HG02610 (cell line): Measurements from ENCODE around the gene BEND6.
"Not testable (repeated sequence)": the region's sequence is repeated elsewhere in the genome, so short reads cannot be mapped to it uniquely, and the experiment has no call there.

Source experiments
- ATAC-seq: cut with Tn5 transposase; IDR thresholded peaks from one replicate; pipeline ENCODE4 v1.9.1; 2021; ENCODE audit warnings: mild to moderate bottlenecking, moderate library complexity; ENCODE audit not compliant: unreplicated experiment

The BEND6 gene

DNA sequence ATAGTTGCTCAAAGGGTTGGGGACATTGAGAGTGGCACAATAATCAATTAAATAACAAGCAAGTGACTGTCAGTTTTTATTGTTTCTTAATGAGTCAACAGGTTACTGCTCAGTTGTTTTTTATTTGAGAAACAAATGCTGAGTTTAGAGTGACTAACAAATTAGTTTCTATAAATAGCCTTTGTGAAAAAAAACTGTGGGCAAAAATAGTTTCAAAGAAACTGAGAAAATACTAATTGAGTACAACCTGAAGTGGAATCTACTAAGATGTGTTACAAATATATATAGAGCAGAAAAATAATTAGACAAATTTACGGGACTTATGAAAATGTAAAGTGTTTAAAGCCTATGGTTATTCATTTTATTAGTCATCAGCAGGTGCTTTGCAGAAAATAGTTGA is 22.3 kb downstream of the BEND6 start:
- no peak for ATAC-seq

DNA sequence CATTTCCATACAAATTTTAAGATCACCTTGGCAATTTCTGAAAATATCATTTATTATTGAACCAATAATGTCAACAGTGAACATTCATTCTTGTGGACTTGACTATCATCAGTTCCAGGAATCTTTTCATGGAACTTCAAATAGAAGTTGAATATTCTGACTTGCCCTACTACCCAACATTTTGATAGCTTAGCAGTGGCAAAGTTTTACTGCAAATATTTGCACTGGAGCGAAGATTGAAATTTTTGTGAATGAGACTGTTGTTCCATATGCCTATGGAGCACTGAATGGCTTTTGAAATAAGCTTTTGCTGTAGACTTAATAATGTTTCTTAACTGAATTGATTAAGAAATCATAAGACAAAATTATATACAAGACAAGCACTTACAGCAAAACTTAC is 23.6 kb downstream of the BEND6 start:
- no peak for ATAC-seq

DNA sequence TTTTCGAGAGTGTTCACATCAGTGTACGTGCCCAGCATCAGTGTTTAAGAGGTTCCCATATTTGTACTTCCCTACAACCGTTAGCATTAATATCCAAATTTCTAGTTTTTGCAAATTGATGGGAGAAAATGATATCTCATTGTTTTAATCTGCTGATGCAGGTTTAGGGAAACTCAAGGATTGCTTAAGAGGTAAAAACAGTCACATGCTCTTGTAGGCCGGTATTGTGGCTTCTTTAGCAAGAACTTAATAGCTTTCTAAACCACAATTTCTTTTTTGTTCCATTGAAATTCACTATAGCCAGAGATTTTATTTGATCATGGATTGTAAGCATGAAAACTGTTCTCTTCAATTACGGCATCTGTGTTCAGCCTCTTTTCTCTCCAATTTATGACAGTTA is 29.5 kb downstream of the BEND6 start:
- ATAC-seq: no peak

DNA sequence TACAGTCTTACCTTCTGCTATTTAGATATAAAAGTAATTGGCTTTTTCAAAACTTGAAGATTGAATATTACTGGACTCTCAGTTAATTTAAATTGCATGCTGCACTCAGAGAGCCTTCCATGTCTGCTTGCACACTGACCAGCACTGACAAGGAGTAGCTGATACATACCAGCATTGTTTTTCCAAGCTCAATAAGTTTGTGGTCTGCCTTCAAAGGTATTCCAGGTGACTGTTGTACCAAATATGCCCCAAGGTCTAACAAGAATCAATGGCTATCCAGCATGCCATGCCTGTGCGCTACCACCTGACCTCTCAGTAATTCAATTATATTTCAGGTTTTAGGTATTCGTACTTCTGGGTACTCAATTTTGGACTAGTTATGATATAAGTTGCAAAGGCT is 30.0 kb downstream of the BEND6 start:
- ATAC-seq: no peak

DNA sequence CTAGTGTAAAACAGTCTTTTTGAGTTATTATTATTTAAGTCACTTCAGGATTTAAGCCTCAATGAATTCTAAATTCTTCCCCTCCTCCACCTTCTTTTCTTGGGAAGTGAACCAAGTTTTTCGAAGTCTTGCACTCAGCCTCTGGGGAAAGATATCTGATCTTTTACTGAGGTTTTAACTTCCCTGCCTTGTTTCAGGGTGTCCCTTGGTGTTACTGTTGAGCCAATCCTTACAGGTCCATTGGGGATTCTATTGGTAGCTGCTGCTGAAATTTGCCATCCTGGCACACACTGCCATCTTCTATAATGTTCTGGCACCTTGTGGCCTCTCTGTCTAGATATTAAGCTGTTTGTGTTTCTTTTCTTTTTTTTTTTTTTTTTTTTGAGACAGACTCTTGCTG is 31.7 kb downstream of the BEND6 start:
- no peak for ATAC-seq

DNA sequence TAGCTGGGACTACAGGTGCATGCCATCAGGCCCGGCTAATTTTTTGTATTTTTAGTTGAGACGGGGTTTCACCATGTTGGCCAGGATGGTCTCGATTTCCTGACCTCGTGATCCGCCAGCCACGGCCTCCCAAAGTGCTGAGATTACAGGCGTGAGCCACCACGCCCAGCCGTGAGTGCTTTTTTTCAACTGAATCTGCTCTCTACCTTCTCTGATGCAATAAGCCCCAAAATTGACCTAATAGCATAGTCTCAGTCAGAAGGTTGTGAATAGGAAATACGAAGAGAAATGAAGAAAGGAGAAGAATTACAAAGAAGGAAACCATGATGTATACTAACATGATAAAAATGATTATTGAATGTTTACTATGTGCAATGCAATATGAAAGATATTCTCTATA is 33.2 kb downstream of the BEND6 start:
- no peak for ATAC-seq

DNA sequence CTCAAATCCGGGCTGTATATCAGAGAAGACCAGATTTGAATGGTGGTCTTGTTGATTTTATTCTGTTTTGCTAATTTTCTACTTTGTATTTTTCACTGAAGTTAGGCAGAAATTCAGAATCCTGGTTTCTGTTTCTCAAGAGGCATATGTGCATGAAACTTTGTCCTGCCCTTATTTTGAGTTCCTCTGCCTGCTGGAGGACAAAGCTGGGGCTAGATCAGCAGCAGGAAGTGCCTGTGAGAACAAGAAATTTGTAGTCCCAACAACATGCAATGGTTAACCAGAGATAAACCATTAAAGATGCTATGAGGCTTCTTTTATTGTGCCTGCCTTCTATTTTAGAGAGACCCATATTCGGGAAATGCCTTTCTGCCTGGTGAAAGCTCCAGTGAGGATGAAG is 37.1 kb downstream of the BEND6 start:
- no peak for ATAC-seq

DNA sequence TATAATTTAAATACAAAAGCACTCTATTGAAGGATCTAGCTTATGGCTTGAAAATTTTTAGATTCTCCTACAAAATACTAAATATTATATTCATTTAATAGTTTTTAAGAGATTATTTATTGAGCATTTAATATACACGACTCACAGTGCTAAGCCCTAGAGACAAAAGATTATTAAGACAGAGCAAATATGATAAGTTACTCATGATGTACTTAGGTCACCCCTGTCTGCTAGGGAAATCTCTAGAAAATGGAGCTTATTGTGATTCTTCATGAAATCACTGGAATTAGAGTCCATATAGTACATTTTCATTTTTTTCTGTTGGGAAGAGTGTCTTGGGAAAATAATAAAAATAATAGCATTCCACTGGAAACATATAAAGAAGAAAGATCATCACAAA is 37.8 kb downstream of the BEND6 start:
- ATAC-seq: no peak

DNA sequence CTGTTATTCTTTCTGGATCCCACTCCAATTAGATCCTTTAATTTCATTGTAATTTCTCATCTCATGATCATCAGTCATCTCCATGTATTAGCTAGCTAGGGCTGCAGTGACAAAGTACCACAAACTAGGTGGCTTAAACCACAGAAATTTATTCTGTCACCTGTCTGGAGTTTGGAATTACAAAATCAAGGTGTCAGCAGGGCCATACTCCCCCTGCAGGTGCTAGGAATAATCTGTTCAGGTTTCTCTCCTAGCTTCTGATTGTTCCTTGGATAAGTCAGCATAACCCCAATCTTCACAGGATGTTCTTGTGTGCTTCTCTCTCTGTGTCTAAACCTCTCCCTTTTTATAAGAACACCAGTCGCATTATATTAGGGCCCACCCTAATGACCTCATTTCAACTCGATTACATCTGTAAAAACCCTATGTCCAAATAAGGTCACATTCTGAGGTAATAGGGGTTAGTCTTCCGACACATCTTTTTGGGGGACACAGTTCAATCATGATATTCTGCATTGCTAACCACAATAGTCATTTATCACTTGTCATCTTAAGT is 40.5 kb downstream of the BEND6 start:
- ATAC-seq: no peak

DNA sequence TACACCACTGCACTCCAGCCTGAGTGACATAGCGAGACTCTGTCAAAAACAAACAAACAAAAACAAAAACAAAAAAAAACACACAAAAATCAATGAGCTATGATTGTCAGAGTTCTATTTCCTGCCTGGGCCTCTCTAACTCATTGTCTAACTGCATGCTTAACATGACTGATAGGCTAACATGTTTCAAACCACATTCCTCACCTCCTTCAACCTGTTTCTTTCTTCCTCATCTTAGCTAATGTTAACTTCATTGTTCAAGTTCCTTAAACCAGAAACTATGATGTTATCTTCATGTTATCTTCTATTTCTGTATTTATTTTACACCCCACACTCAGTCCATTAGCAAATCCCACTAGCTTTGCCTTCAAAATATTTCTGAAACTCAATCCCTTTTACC is 41.5 kb downstream of the BEND6 start:
- no peak for ATAC-seq

DNA sequence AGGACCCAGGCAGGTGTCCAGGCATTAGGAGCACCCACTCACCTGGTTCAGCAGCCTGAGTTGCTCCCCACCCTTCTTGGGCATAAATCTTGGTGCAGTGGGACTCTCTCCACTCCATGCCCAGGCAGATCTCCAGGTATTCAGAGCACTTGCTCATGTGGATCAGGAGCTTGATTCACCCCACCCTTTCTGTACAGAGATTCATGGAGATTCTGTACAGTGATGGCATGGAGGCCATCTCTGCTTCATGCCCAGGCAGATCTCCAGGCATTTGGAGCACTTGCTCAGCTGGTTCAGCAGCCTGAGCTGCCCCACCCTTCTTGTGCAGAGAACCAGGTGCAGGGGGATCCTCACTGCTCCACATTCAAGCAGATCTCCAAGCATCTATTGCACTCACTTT is 44.1 kb downstream of the BEND6 start:
- no peak for ATAC-seq

DNA sequence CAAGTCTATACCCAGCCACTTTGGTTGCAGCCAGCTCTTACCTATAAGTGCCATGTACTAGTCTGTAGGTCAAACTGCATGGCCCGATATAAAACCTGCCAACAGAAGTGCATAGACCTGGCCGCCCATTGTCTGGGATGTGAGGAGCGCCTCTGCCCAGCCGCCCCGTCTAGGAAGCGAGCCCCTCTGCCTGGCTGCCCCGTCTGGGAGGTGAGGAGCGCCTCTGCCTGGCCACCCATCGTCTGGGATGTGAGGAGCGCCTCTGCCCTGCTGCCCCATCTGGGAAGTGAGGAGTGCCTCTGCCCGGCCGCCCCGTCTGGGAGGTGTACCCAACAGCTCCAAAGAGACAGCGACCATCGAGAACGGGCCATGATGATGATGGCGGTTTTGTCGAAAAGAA is 44.8 kb downstream of the BEND6 start:
- ATAC-seq: not testable (repeated sequence)

DNA sequence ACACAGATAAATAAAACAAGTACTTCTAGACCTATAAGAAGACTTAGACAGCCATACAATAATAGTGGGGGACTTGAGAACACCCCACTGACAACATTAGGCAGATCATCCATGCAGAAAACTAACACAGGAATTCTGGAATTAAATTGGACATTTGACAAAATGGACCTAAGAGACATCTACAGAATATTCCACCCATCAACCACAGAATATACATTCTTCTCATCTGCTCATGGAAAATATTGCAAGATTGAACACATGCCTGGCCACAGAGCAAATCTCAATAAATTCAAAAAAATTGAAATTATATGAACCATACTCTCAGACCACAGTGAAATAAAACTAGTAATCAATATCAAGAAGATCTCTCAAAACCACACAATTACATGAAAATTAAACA is 47.3 kb downstream of the BEND6 start:
- ATAC-seq: no peak

DNA sequence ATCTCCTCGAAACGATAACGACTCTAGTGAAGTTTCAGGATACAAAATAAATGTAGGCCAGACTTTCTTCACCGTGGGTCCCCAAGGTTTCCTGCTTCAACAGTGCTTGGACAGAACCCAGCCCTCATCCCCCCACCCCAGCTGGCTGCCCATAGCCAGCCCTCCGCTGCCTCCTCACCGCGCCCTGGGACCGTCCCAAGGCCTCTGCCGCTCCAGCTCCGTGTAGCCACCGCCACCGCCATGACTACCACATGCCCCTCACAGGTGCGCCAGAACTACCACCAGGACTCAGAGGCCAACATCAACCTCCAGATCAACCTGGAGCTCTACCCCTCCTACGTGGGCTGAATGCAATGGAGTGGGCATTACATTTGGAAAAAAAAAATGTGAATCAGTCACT is 49.4 kb downstream of the BEND6 start:
- ATAC-seq: no peak

DNA sequence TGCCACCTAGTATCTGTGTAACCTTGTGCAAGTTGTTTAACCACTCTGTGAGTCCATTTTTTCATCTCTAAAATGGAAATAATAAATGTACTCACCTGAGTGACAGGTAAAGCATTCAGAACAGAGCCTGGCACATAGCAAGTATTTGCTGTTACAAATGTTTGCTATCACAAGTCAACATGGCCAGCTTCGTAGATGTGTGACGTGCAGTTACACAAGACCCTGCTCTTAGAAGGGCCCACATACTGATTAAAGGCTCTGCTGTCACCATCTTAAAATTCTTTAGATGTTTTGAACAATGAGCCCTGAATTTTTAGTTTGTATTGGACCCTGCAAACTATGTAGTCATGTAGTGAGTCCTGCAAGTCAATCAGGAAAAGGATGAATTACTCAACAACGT is 51.2 kb downstream of the BEND6 start:
- no peak for ATAC-seq

DNA sequence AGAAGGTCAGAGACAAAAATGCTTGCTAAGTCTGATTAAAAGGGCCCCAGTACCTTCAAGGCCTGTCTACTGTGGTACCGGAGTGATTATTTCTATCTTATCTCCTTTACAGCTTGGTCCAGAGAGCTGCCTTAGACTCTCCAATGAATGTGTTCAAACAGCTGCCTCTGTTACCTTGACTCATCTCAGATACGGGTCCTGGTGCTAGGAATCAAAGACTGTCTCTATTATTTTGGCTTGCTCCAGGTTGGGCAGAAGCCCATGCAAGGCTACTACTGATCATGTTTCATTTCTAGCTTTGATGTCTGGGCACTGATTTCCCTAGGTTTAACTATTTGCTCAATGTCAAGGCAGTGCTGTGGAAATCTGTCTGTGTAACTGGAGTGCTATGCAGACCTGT is 53.2 kb downstream of the BEND6 start:
- ATAC-seq: not testable (repeated sequence)

DNA sequence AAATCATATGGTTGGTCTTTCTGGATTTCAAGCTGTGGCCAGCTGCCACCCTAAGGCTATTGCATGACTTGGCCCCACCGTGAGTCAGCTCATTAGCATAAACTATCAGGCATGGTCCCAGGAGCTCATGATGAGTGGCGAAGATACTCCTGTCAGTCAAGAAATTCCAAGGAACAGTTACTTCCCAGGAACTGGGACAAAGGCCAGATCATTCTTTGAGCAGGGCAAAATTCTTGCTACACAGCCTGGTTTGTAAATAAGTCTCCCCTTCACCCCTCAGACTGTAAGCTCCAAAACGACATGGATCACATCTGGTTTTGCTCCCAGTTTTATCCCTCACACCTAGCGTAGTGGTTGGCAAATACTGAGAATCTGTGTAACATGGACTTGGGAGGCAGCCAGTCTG is 58.6 kb downstream of the BEND6 start:
- no peak for ATAC-seq

DNA sequence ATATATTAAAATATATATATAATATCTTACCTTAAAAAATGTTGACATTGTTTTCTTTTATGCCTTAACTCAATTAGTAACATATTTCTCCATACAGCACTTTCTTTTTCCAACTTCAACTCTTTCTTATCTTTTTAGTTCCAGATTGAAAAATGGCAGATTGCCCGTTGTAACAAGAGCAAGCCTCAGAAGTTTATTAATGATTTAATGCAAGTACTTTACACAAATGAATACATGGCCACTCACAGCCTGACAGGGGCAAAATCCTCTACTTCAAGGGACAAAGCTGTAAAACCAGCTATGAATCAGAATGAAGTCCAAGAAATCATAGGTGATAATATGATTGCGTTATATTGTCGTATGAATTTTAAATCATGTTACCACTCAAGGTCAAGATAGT is 62.2 kb downstream of the BEND6 start:
- no peak for ATAC-seq

DNA sequence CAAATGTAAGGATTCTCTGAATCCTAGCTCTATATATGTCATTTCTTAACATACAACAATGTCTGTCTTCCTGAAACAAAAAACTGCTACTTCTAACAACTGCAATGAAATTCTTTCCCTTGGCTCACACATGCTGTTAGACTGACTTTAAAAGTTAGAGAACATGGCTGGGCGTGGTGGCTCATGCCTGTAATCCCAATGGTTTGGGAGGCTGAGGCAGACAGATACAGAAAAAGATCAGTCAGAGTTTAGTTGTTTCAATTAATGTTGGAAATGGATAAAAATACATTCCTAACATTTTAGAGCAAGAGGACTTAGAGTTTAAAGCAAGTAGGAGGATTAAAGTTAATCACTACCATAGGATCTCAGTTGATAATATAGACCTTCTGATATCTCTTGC is 62.9 kb downstream of the BEND6 start:
- ATAC-seq: no peak

DNA sequence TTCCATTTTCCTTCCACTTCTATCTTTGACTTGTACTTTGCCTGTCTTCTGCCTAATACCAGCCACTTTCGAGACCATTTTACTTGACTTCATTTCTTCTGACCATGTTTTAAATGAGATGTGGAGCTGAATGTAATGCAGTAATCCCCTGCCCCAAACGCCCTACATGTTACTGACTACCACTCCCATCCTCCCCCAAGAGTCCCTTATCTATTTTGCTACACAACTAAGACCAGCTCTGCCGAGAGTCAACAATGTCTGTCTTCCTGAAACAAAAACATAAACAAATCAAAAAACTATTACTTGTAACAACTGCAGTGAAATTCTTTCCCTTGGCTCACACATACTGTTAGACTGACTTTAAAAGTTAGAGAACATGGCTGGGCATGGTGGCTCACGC is 64.5 kb downstream of the BEND6 start:
- ATAC-seq: no peak

DNA sequence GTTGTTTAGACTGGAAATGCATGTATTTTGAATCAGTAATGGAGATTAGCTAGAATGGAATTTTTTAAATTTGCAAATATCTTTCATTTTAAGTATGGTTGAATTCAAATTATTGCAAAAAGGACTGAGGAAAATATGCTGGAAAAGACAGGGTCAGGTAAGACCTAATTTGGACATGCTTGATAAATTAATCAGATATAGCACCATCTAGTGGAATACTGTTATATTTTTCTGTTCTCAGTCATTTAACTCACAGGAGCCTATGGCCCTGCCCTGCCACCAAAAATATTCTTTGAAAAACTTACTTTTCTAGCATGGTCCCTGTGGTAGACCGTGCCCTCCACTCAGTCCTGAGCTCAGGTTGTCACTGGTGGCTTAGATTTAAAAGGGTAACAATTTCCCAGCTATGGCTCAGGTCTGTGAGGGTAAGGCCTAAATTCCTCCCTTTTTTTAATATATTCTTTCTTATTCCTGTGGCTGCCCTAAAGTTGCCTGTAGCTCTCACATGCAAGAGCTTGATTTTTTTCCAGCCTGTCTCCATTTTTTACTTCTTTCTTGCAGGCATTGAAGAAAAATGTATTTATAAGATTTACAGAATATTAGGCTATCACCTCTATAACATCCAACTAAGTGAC is 66.3 kb downstream of the BEND6 start:
- ATAC-seq: peak; percentile 68

DNA sequence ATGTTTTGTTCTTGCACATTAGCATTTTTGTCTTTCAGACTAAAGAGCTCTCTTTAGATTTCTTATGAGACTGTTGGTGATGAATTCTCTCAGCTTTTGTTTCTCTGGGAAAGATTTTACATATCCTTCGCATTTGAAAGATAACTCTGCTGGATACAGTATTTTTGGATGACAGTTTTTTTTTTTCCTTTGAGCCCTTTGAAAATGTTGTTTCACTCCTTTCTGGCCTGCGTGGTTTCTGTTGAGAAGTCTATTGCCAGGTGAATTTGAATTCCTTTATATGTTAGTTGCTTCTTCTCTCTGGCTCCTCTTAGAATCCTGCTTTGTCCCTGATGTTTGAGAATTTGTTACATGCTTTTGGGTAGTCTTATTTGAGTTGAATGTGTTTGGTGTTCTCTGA is 69.4 kb downstream of the BEND6 start:
- ATAC-seq: no peak

DNA sequence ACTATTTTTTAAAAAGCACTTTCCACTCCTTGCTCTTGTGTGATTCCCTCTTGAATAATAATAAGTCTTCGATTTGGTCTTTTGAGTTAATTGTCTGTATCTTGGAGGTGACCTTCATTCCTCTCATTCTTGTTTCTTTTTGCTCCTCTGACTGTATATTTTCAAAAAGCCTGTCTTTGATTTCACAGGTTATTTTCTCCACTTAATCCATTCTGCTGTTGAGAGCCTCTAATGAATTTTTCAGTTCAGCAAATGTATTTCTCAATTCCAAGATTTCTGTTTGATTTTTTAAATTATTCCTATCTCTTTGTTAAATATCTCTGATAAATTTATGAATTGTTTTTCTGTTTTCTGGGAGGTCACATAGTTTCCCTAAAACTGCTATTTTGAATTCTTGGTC is 69.9 kb downstream of the BEND6 start:
- no peak for ATAC-seq
